SK-N-SH (cell line): ENCODE data around the gene ESRRA. TPM values are rescaled to one million over a fixed set of nuclear protein-coding genes. Genes with fewer than 3 reads are reported as not detected.
A peak's percentile ranks its signal among the peaks of the same experiment; 100 is the strongest.

Experiments used
- CTCF ChIA-PET: fragments of 300-600, 350-600 bp; formaldehyde crosslinking; extraction: SDS; loops from one replicate; lab custom pipeline; 2021; lab: Yijun Ruan, JAX
- POLR2A ChIA-PET: fragments of 350-600 bp; sonication (Branson Sonifier 250); formaldehyde crosslinking; extraction: SDS; loops from one replicate; lab custom pipeline; 2020; ENCODE audit warnings: antibody characterized with exemption, inconsistent platforms; lab: Yijun Ruan, JAX
- DNase-seq: peaks from one replicate; pipeline ENCODE4 v3.0.0; 2012
- H2AFZ ChIP-seq: fragments of 200-600 bp; sonication (generic); 2 replicates; pipeline ENCODE4 v1.8.1; 2016; ENCODE audit warnings: antibody characterized with exemption, mild to moderate bottlenecking, low read depth
- H3F3A ChIP-seq: fragments of 200-600 bp; sonication (generic); replicated peaks from 2 replicates; pipeline ENCODE3; 2016; ENCODE audit warnings: antibody characterized with exemption, mild to moderate bottlenecking; ENCODE audit not compliant: insufficient read depth
- H3K27ac ChIP-seq, 2 experiments: fragments of 200-500 bp in 1 of 2; fragments of 200-600 bp in 1 of 2; sonication (Bioruptor generic) in 1 of 2; sonication (generic), shearing (Covaris generic) in 1 of 2; 2 replicates each; pipeline versions ENCODE4 v1.5.1 to v1.6.1; 2014 to 2016; ENCODE audit warnings: low read depth in 2 of 2, inconsistent platforms in 1 of 2, low read length in 1 of 2, mild to moderate bottlenecking in 1 of 2, mixed read lengths in 1 of 2
- H3K27me3 ChIP-seq: fragments of 200-600 bp; sonication (generic), shearing (Covaris generic); 2 replicates; pipeline ENCODE4 v1.6.1; 2016; ENCODE audit warnings: mixed run types; ENCODE audit not compliant: insufficient read depth
- H3K36me3 ChIP-seq, 2 experiments: fragments of 200-500 bp in 1 of 2; fragments of 200-600 bp in 1 of 2; sonication (Bioruptor generic) in 1 of 2; sonication (generic) in 1 of 2; replicated peaks in 1 of 2; 2 replicates each; pipeline versions ENCODE3 to v1.5.1; 2014 to 2016; ENCODE audit warnings: low read length in 1 of 2, mild to moderate bottlenecking in 1 of 2; ENCODE audit not compliant: insufficient read depth in 2 of 2, control insufficient read depth in 1 of 2
- H3K4me1 ChIP-seq, 2 experiments: fragments of 200-500 bp in 1 of 2; fragments of 200-600 bp in 1 of 2; sonication (Bioruptor generic) in 1 of 2; sonication (generic), shearing (Covaris generic) in 1 of 2; 2 replicates each; pipeline versions ENCODE4 v1.5.1 to v1.6.1; 2014 to 2016; ENCODE audit warnings: low read depth in 1 of 2, low read length in 1 of 2, mixed run types in 1 of 2; ENCODE audit not compliant: insufficient read depth in 2 of 2, control insufficient read depth in 1 of 2
- H3K4me2 ChIP-seq: fragments of 200-600 bp; sonication (generic), shearing (Covaris generic); 2 replicates; pipeline ENCODE4 v1.6.1; 2017; ENCODE audit warnings: mixed run types
- H3K4me3 ChIP-seq, 2 experiments: fragments of 200-500 bp in 1 of 2; fragments of 200-600 bp in 1 of 2; sonication (Bioruptor generic) in 1 of 2; sonication (generic), shearing (Covaris generic) in 1 of 2; 2 replicates each; pipeline versions ENCODE4 v1.5.1 to v1.8.1; 2014 to 2016; ENCODE audit warnings: low read depth in 2 of 2, inconsistent platforms in 1 of 2, low read length in 1 of 2, mild to moderate bottlenecking in 1 of 2, mixed read lengths in 1 of 2, moderate library complexity in 1 of 2
- H3K79me2 ChIP-seq: fragments of 200-600 bp; sonication (generic); 2 replicates; pipeline ENCODE4 v1.8.1; 2017; ENCODE audit warnings: mild to moderate bottlenecking; ENCODE audit not compliant: insufficient read depth
- H3K9ac ChIP-seq: fragments of 200-600 bp; sonication (generic); 2 replicates; pipeline ENCODE4 v1.6.1; 2017; ENCODE audit warnings: mixed run types
- H3K9me2 ChIP-seq: fragments of 200-600 bp; sonication (generic); 2 replicates; pipeline ENCODE4 v1.6.1; 2017; ENCODE audit warnings: mixed run types
- H3K9me3 ChIP-seq: fragments of 200-600 bp; sonication (generic); 2 replicates; pipeline ENCODE4 v1.6.1; 2017; ENCODE audit warnings: mixed run types, mild to moderate bottlenecking, moderate library complexity
- H4K20me1 ChIP-seq: fragments of 200-600 bp; sonication (generic); 2 replicates; pipeline ENCODE4 v1.6.1; 2017; ENCODE audit warnings: mild to moderate bottlenecking, mixed run types; ENCODE audit not compliant: insufficient read depth
- EP300 ChIP-seq, 2 experiments: IDR thresholded peaks; 2 replicates each; pipeline versions ENCODE4 v1.4.0 to v1.6.1; 2012; ENCODE audit warnings: borderline replicate concordance in 1 of 2, low read depth in 1 of 2, low read length in 1 of 2
- FOXM1 ChIP-seq: IDR thresholded peaks from 2 replicates; pipeline ENCODE4 v1.4.0; 2012; ENCODE audit warnings: low read depth, mild to moderate bottlenecking
- GABPA ChIP-seq: IDR thresholded peaks from 2 replicates; pipeline ENCODE4 v1.4.0; 2012; ENCODE audit warnings: low read depth, mild to moderate bottlenecking
- MAX ChIP-seq: IDR thresholded peaks from 2 replicates; pipeline ENCODE4 v1.4.0; 2012; ENCODE audit warnings: low read depth
- MEF2A ChIP-seq: IDR thresholded peaks from 2 replicates; pipeline ENCODE4 v1.4.0; 2012; ENCODE audit warnings: low read depth, borderline replicate concordance
- MXI1 ChIP-seq: IDR thresholded peaks from 2 replicates; pipeline ENCODE4 v1.6.1; 2012; ENCODE audit warnings: mild to moderate bottlenecking, low read depth, low read length, improper control_type of control experiment
- NFIC ChIP-seq: IDR thresholded peaks from 2 replicates; pipeline ENCODE4 v1.4.0; 2012; ENCODE audit warnings: borderline replicate concordance
- NRF1 ChIP-seq: IDR thresholded peaks from 2 replicates; pipeline ENCODE4 v1.6.1; 2012; ENCODE audit warnings: low read depth, mild to moderate bottlenecking, low read length
- PBX3 ChIP-seq: IDR thresholded peaks from 2 replicates; pipeline ENCODE4; 2012
- RAD21 ChIP-seq: IDR thresholded peaks from 2 replicates; pipeline ENCODE4 v1.6.1; 2012; ENCODE audit warnings: mild to moderate bottlenecking, low read length
- RCOR1 ChIP-seq: fragments of 150-350 bp; IDR thresholded peaks from 2 replicates; pipeline ENCODE4 v1.6.1; 2017; ENCODE audit warnings: antibody characterized with exemption, low read length
- REST ChIP-seq: IDR thresholded peaks from 2 replicates; pipeline ENCODE4 v1.6.1; 2012; ENCODE audit warnings: mild to moderate bottlenecking, low read depth, low read length, moderate library complexity
- RFX5 ChIP-seq: IDR thresholded peaks from 2 replicates; pipeline ENCODE4 v1.6.1; 2012; ENCODE audit warnings: mild to moderate bottlenecking, improper control_type of control experiment, low read length
- SIN3A ChIP-seq: IDR thresholded peaks from 2 replicates; pipeline ENCODE4 v1.6.1; 2012; ENCODE audit warnings: low read depth, mild to moderate bottlenecking, low read length, moderate library complexity, borderline replicate concordance
- SMC3 ChIP-seq: IDR thresholded peaks from 2 replicates; pipeline ENCODE4 v1.6.1; 2012; ENCODE audit warnings: low read depth, low read length, improper control_type of control experiment
- TAF1 ChIP-seq: IDR thresholded peaks from 2 replicates; pipeline ENCODE4 v1.6.1; 2012; ENCODE audit warnings: low read depth, mild to moderate bottlenecking, low read length, moderate library complexity, borderline replicate concordance
- TCF12 ChIP-seq: IDR thresholded peaks from 2 replicates; pipeline ENCODE4 v1.4.0; 2012
- TEAD4 ChIP-seq: IDR thresholded peaks from 2 replicates; pipeline ENCODE4 v1.4.0; 2012; ENCODE audit warnings: mild to moderate bottlenecking, borderline replicate concordance; ENCODE audit not compliant: insufficient read depth
- USF1 ChIP-seq: IDR thresholded peaks from 2 replicates; pipeline ENCODE4 v1.4.0; 2012; ENCODE audit warnings: low read depth, borderline replicate concordance
- YY1 ChIP-seq: IDR thresholded peaks from 2 replicates; pipeline ENCODE4 v1.4.0; 2012; ENCODE audit warnings: low read depth, mild to moderate bottlenecking
- WGBS: methylation state at CpG from one replicate; pipeline ENCODE4 v1.1.6; 2017; ENCODE audit warnings: low lambda C conversion rate; 5-methylcytosine and 5-hydroxymethylcytosine counted together
- polyA plus RNA-seq, 3 experiments: library from polyadenylated mRNA; depleted of rRNA; stranded (reverse); fragments of >200 nt; gene quantifications; 2 replicates each; pipeline ENCODE4 v1.2.3, GENCODE V29; 2012

ESRRA gene
- polyA plus RNA-seq, 1 of the 3 experiments (the other 2 are of a cell fraction): 27.8 TPM

GRCh38 chr11:64283092-64283491, 22.2 kb upstream of the ESRRA start:
- H3K27me3 ChIP-seq: no peaks in the 10 kb centered on the region
- H3K4me3 ChIP-seq: no peak overlapping the region
- peaks cover 9% of the 10 kb centered on the region for H3F3A ChIP-seq
- peak overlapping the region; percentile 100 for H3K4me2 ChIP-seq
- TF ChIP-seq GABPA (no peak), NFIC (no peak)
- WGBS: 96% methylated on average over 3 of the region's 3 CpGs
- ChIA-PET POLR2A (interaction anchor here (0.9 to 3.2 kb wide), 2 partner anchors 12 to 21 kb away, joined by 3 to 33 read pairs; no protein-coding TSS in a partner anchor), CTCF (interaction anchor here (0.9 to 12.2 kb wide), 5 partner anchors 11 to 35 kb away, joined by 3 to 196 read pairs (median 17); partner anchors contain the start of genes CATSPERZ, ESRRA and PLCB3)
- H3K27ac ChIP-seq: no peak overlapping the region
- H3K9me2 ChIP-seq: no peaks in the 10 kb centered on the region
- H4K20me1 ChIP-seq: no peaks in the 10 kb centered on the region
- H3K36me3 ChIP-seq: peaks cover 4 to 6% of the 10 kb centered on the region in 2 experiments
- no peak for DNase-seq
- no peak overlapping the region for H2AFZ ChIP-seq
- H3K4me1 ChIP-seq: peaks cover 8 to 21% of the 10 kb centered on the region in 2 experiments; a peak in 2 of 4 replicates
- no peaks in the 10 kb centered on the region for H3K9me3 ChIP-seq
- peak overlapping the region; percentile 89; the same call in 1 of the 2 replicates for H3K9ac ChIP-seq
- H3K79me2 ChIP-seq: peaks cover 28% of the 10 kb centered on the region

- H3F3A ChIP-seq: peaks cover 9% of the 10 kb centered on the region
- H3K9me2 ChIP-seq: no peaks in the 10 kb centered on the region
- peak within 1 kb of the TSS; percentile 100 for H3K4me2 ChIP-seq
- peaks cover 28% of the 10 kb centered on the region for H3K79me2 ChIP-seq
- ChIA-PET POLR2A (interaction anchor here (0.5 to 3.2 kb wide), 9 partner anchors 8 to 104 kb away, joined by 3 to 33 read pairs (median 3); partner anchors contain the start of genes ESRRA, PRDX5 and TRMT112), CTCF (interaction anchor here (1.6 to 12.2 kb wide), 5 partner anchors 13 to 33 kb away, joined by 5 to 196 read pairs (median 17); partner anchors contain the start of genes CATSPERZ, ESRRA and PLCB3)
- H3K9me3 ChIP-seq: no peaks in the 10 kb centered on the region
- H3K27me3 ChIP-seq: no peaks in the 10 kb centered on the region
- H3K36me3 ChIP-seq: peaks cover 0 to 6% of the 10 kb centered on the region in 2 experiments
- H3K27ac ChIP-seq: peak within 1 kb of the TSS; percentile 87 to 96
- H4K20me1 ChIP-seq: no peaks in the 10 kb centered on the region
- peak within 1 kb of the TSS; percentile 83 for H2AFZ ChIP-seq
- DNase-seq: peak; percentile 99
- H3K4me3 ChIP-seq: peak within 1 kb of the TSS; percentile 60 to 95
- H3K9ac ChIP-seq: peak within 1 kb of the TSS; percentile 89
- WGBS: 7% methylated on average over 10 of the region's 44 CpGs
- H3K4me1 ChIP-seq: peaks cover 8 to 21% of the 10 kb centered on the region in 2 experiments; a peak in 2 of 4 replicates
- TF ChIP-seq NRF1 (no peak), YY1 (0 out of 2 replicates have a peak, but pooled peaks have one; percentile 23), FOXM1 (no peak), MAX (no peak), RAD21 (no peak), USF1 (no peak), SMC3 (no peak), TAF1 (0 out of 2 replicates have a peak, but pooled peaks have one; percentile 9), SIN3A (peak; percentile 66; the same call in 1 of the 2 replicates), RFX5 (peak; percentile 46; the same call in 1 of the 2 replicates), REST (no peak), GABPA (peak; percentile 38), RCOR1 (no peak), EP300 (IDR thresholded peaks at IDR 0.05; ENCODE audit: borderline replicate concordance in 1 of 2, low read depth in 1 of 2, low read length in 1 of 2) (no peak), TCF12 (no peak), MXI1 (peak; percentile 81), PBX3 (peak; percentile 96), TEAD4 (no peak), NFIC (no peak), MEF2A (no peak)
Measured at GRCh38 chr11:64284048-64284961, 21.0 kb upstream of the ESRRA start, which contains the start of gene BAD. TSS of gene BAD (minus strand) at chr11:64284665. CDS start at chr11:64284368, 297 bp downstream.
